ENCODE measurements around the gene DISC1.

DISC1 gene

GRCh38 chr1:231970684-231971083, 344.1 kb downstream of the DISC1 start:
- DNase-seq, result no peak

- no peak for DNase-seq
Measured at GRCh38 chr1:231971397-231972110, 345.0 kb downstream of the DISC1 start.

GRCh38 chr1:231972111-231972445, 345.5 kb downstream of the DISC1 start:
- no peak for DNase-seq

- DNase-seq, result no peak
Measured at GRCh38 chr1:231973830-231974229, 347.2 kb downstream of the DISC1 start.

DNA sequence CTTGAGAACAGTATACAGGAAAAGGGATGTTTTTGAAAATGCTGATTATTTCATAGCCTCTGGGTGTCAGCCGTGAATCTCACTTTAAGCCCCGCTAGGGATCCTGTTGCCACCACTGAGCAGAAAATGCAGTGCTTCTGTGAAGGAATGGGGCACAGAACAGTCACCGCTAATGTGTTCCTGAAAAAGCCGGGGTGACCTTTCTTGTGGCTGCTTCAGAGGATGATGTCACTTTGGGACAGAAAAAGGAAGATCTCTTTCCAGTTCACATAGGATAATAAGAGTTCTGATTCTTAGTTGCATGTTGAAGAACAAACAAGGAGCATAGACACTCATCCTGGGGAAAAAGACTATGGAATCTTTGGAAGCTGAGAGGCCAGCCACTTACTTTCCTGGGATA, 349.6 kb downstream of the DISC1 start:
- no peak for DNase-seq

DNA sequence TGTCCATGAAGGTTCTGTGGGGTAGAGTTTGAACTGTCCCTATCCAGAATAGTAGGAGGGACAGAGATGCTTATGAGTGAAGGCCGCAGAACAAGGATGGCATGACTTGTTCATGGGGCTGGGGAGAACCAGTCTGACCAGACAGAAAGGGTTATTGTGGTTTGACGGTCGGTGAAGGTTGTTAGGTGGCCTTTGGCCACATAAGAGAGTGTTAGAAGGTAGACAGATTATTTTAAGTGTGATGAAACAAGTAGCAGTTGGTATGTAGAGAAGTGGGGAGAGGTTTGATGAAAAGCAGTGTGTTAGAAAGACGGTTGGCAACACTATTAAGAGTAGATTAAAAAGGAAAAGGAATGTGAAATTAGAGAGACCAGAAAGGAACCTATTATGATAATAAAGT, 355.1 kb downstream of the DISC1 start:
- no peak for DNase-seq

DNA sequence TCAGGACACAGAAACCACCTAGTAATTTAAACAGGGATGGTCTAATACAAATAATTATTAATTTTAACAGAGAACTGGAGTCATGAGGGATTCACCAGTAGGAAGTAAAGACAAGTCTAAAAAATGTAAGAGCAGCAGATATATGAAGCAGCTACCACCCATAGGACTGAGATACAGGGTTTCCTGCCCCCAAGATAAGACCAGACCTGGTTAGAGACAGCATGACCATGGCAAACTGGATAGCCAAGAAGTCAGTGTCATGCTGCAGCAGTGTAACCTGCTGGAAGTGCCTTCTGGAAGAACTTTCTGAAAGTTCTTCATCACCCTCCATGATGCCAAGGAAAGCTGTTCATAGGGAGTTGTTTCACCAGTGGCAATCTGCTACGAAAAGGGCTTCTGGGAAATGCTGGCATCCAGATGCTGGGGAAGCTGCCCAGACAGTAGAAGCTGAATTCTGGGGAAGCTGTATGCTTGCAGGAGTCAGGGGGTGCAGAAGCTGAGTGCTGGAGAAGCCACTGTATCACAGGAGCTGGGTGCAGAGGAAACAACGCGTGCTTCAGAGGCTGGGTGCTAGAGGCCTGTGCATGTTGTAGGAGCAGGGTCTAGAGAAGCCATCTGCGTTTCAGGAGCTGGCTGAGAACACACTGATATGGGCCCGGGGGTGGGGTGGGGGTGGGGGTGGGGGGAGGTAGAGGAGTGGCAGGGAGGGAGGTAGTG, 356.4 kb downstream of the DISC1 start:
- DNase-seq, result no peak

DNA sequence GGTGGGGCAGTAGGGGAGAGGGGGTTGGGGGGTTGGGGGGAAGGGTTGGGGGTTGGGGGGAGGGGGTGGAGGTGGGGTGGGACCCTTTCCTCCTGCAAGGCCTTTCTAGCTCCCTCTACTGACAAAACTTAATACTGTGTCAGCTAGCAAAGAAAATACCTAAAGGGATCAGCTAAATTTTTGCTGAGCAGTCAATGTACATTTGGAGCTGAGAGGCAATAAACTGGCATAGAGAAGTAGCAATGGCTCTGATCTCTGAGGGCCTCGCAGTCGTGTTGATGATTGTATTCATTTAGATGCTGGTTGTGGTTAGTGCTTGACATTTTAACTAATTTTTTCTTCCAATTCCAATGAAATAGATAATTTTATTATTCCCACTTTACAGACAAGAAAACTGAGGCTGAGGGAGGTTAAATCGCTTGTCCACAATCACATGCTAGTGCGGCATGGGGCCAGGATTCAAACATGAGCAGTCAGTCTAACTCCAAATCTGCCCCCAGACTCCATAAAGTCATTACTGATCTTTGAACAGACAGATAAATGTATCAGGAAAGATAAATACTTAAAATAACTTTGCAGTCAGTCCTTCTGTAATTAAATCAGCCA, 357.1 kb downstream of the DISC1 start:
- no peak for DNase-seq

DNA sequence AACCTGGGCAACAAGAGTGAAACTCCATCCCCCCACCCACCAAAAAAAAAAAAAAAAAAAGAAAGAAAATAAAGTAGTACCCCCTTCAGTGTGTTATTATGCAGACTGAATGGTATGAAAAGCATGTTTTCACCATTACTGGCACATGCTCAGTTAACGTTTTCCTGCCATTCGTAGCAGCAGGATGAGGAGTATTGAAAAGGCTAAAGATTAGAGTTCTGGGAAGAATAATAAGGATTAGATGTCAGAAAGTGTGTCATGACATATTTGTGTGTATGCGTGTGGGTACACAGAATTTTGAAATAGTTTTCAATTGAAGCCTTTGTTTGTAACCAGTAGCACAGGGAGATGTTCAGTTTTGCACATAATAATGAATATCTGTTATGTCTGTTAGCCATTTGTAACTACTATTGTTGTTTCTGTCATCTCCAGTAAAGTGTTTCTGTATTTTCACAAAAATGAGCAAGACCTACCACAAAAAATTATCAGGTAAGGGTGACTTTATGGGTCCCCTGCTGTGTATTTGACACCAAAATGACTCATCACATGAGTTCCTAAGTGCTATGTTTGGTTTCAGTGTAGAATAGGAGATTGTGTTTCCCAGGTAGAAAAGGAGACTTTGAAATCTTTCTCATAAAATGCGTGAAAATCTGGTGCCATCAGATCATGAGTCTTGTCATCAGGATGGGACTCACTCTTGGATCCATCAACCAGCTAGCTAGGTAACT, 358.9 kb downstream of the DISC1 start:
- no peak for DNase-seq

GRCh38 chr1:231986631-231987336, 360.2 kb downstream of the DISC1 start:
- DNase-seq, result no peak

DNA sequence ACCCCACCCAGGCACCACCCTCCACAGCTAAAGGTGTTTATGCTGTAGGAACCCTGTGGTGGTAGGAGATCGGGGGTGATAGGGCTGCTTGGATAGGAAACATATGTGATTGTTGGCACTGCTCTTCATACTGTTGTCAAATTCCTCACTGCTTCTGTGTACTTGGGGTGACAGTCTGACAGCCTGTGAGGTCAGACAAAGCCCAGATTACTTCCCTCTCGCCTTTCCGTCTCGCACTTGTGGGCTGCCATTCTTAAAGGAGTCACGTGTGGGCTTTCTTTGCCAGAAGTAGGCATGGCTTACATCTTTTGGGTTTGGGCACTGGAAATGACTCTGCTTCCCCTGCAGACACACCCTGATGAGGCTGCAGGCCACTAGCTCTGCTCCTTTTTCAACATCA, 363.8 kb downstream of the DISC1 start:
- DNase-seq, result no peak

- DNase-seq, result no peak
Measured at GRCh38 chr1:231991231-231991630, 364.6 kb downstream of the DISC1 start.

GRCh38 chr1:231993968-231994455, 367.4 kb downstream of the DISC1 start:
- no peak for DNase-seq

DNA sequence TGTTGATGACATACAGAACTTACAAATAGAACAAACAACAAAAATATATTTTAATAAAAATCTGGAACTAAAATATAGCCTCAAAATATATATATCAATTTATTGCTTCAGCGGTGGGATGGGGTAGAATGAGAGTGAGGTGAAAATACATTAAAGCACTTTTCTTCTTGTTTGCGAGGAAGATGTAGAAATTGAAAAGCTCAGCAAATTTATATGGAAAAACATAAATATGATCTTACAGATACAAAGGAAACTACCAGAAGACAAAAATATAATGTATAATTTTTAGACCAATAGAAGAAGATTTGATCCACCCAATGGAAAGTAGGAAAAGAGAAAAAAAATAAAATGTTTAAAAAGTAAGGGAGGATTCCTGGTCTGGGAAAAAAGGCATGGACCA, 372.2 kb downstream of the DISC1 start:
- no peak for DNase-seq

DNA sequence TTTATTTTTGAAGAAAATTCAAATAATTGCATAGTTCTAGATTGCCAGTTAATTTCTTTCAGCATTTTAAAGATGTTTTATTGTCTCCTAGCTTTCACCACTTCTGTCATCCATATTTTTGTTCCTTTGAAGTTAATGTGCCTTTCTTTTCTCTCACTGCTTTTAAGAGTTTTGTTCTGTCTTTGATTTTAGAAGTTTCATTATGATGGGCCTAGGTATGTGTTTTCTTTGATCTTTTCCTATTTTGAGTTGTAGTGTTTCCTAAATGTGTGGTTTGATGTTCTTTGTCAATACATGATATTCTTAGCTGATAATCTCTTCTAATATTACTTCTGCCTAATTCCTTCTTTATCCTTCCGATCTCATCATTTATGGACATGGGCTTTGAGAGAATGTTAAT, 378.7 kb downstream of the DISC1 start:
- DNase-seq, result no peak

DNA sequence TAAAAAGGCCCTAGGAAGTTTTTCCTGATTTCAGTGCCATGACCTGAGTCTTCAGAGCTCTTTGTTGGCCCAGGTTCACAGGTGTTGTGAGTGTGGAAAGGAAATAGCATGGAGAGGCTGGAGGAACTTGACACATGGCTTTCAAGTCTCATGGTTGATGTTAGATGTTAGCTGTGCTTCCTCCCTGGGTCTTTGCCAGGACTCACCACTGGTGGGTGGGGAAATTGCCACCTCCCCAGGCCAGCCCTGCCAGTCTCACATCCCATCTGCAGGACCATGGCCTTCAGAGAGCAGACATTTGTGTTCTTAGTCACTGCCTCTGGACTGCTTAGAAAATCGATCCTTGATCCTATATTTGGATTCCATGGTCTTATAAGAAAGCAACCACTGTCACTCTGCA, 383.2 kb downstream of the DISC1 start:
- no peak for DNase-seq

- DNase-seq, result no peak
Measured at GRCh38 chr1:232011961-232012360, 385.4 kb downstream of the DISC1 start.

DNA sequence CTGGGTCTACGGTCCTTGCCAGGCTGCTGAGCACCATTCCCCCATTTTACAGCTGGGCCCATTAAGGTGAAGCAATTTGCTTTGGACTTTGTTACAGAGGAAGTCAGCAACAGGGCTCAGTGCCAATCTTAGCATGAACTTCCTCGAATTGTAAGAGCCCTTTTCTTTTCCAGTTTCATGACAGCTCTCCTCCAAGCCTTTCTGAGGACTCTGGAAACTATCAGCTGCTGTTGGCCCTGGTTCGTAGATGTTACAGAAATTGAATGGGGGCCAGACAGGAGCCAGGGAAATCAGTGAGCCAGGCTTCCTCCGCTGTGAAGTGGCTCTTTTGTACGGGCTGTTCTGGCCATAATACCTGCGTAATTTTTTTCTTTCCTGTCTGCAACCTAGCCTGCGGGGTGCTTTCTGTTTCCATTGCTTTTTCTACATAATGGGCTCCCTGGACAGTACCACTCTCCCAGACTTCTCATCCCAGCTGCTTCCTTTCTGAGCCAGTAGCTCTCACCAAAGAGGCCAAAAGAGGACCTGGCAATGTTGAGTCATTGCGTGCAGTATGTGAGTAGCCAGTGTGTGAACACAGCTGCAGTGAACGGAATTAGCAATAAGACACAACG, 386.3 kb downstream of the DISC1 start:
- no peak for DNase-seq

- DNase-seq, result no peak
Measured at GRCh38 chr1:232014941-232015340, 388.4 kb downstream of the DISC1 start.

GRCh38 chr1:232016616-232017015, 390.0 kb downstream of the DISC1 start:
- DNase-seq, result no peak

- DNase-seq, result no peak
Measured at GRCh38 chr1:232017057-232017456, 390.5 kb downstream of the DISC1 start.

DNA sequence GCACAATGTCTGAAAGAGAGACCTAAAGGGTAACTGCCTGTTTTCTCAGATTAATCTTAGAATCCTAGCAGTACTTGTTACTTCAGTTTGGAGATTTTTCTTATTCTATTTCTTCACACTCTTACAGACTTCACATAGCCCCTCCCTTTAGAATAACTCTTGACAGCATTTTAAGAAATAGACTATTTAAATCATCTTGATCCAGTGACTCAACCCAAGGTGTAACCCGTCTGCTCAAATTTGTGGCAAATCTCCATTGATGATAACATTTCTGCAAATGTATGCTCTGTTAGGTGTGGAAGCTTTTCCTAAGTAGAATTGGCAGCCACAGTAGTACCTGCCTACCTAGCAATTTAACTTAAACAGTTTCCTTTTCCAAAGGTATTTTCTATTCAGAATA, 391.2 kb downstream of the DISC1 start:
- no peak for DNase-seq

Measured in NCI-H1048 (cell line).